GM10248 (cell line): Measurements from ENCODE around the gene RIPPLY2.

Experiments
- CTCF ChIA-PET: fragments of 300-600 bp; sonication (Branson Sonifier 250); formaldehyde crosslinking; extraction: SDS; loops from one replicate; lab custom pipeline; 2021; ENCODE audit warnings: antibody characterized with exemption; lab: Yijun Ruan, JAX
- POLR2A ChIA-PET: fragments of 350-650 bp; sonication (Branson Sonifier 250); formaldehyde crosslinking; extraction: SDS; loops from one replicate; lab custom pipeline; 2020; ENCODE audit warnings: antibody characterized with exemption; lab: Yijun Ruan, JAX
- DNase-seq: peaks from one replicate; pipeline ENCODE4 v3.0.0; 2012; ENCODE audit errors: extremely low spot score
- CTCF ChIP-seq: IDR thresholded peaks from 2 replicates; pipeline ENCODE4 v1.5.1; 2012; ENCODE audit warnings: mild to moderate bottlenecking, low read depth; ENCODE audit errors: extremely low read depth, missing control alignments, control extremely low read depth

Gene RIPPLY2

GRCh38 chr6:83859410-83860358, 6.5 kb downstream of the RIPPLY2 start, which contains the start of gene CYB5R4:
Gene CYB5R4 (plus strand): TSS chr6:83859689. CDS start chr6:83859783, 94 bp downstream.
- CTCF ChIA-PET: interaction anchor here (0.8 to 3.3 kb wide), 13 partner anchors 10 to 1671 kb away, joined by 3 to 15 read pairs (median 4); partner anchors contain the start of genes CEP162 and UBE3D
- peak; percentile 96 for DNase-seq
- TF ChIP-seq CTCF: no peak
- POLR2A ChIA-PET: interaction anchor here (0.8 to 1.3 kb wide), 3 partner anchors 14 to 1819 kb away, joined by 3 to 12 read pairs (median 5); partner anchors contain the start of gene CEP162

GRCh38 chr6:83860359-83860755, 7.2 kb downstream of the RIPPLY2 start:
- ChIA-PET CTCF (interaction anchor here (0.8 to 3.3 kb wide), 9 partner anchors 10 to 1671 kb away, joined by 3 to 15 read pairs (median 5); partner anchors contain the start of genes CEP162 and UBE3D), POLR2A (interaction anchor here (1.2 to 1.3 kb wide), 2 partner anchors 367 to 1818 kb away, joined by 3 to 5 read pairs; partner anchors contain the start of gene CEP162)

GRCh38 chr6:83860782-83861495, 7.8 kb downstream of the RIPPLY2 start:
- DNase-seq: no peak
- TF ChIP-seq CTCF: no peak
- POLR2A ChIA-PET: interaction anchor here (1.3 kb wide), 1 partner anchor 367 kb away, joined by 3 read pairs; the partner anchor contains the start of gene CEP162
- CTCF ChIA-PET: interaction anchor here (2.3 to 3.3 kb wide), 3 partner anchors 11 to 366 kb away, joined by 6 to 15 read pairs (median 11); partner anchors contain the start of gene CEP162

More at GRCh38 chr6:83860359-83860755, 7.2 kb downstream of the RIPPLY2 start:
- no peak for DNase-seq
- no peak for TF ChIP-seq CTCF

- ChIA-PET POLR2A (no interaction called here), CTCF (no interaction called here)
- no peak for TF ChIP-seq CTCF
- DNase-seq: no peak
Observed at GRCh38 chr6:83862776-83863471, 9.8 kb downstream of the RIPPLY2 start.

- TF ChIP-seq CTCF: no peak
- no peak for DNase-seq
- ChIA-PET POLR2A (no interaction called here), CTCF (interaction anchor here (1.4 kb wide), 1 partner anchor 361 kb away, joined by 4 read pairs; the partner anchor contains the start of gene CEP162)
Observed at GRCh38 chr6:83867043-83867442, 13.9 kb downstream of the RIPPLY2 start.
